ENCODE data around the gene PCSK5. TPM values are rescaled to one million over a fixed set of nuclear protein-coding genes. Genes with fewer than 3 reads are reported as not detected.

PCSK5 gene
- total RNA-seq, 2 donors from 2014 or later: 41.2 to 63.7 TPM

GRCh38 chr9:75937521-75938258, 47.2 kb downstream of the PCSK5 start:
- Histone ChIP-seq H3K27me3 (replicated peaks; ENCODE audit: insufficient read depth) (no peaks in the 10 kb centered on the region), H3K27ac (no peak overlapping the region), H3K4me3 (no peak overlapping the region), H3K36me3 (peaks cover 7% of the 10 kb centered on the region), H3K9me3 (no peaks in the 10 kb centered on the region), H3K4me1 (ENCODE audit: control insufficient read depth in 1 of 2, low read depth in 2 of 2) (peaks cover 10 to 33% of the 10 kb centered on the region in 2 donors)
- ATAC-seq (ENCODE audit: insufficient number of reproducible peaks, low FRiP score, low read depth): no peak
- no peak for DNase-seq (ENCODE audit: low spot score)
- no peak for TF ChIP-seq CTCF (IDR thresholded peaks at IDR 0.05)

- peaks cover 7% of the 10 kb centered on the region for H3K36me3 ChIP-seq
- H3K27ac ChIP-seq: no peak overlapping the region
- TF ChIP-seq CTCF (IDR thresholded peaks at IDR 0.05): no peak
- H3K27me3 ChIP-seq (replicated peaks; ENCODE audit: insufficient read depth): no peaks in the 10 kb centered on the region
- no peaks in the 10 kb centered on the region for H3K9me3 ChIP-seq
- peaks cover 10 to 33% of the 10 kb centered on the region in 2 donors for H3K4me1 ChIP-seq (ENCODE audit: control insufficient read depth in 1 of 2, low read depth in 2 of 2)
- DNase-seq (ENCODE audit: low spot score) (no peak), ATAC-seq (ENCODE audit: insufficient number of reproducible peaks, low FRiP score, low read depth) (no peak)
- no peak overlapping the region for H3K4me3 ChIP-seq
Measured at GRCh38 chr9:75938946-75939345, 48.5 kb downstream of the PCSK5 start.

GRCh38 chr9:75939536-75940111, 49.2 kb downstream of the PCSK5 start:
- peaks cover 10 to 33% of the 10 kb centered on the region in 2 donors for H3K4me1 ChIP-seq (ENCODE audit: control insufficient read depth in 1 of 2, low read depth in 2 of 2)
- no peaks in the 10 kb centered on the region for H3K9me3 ChIP-seq
- DNase-seq (ENCODE audit: low spot score): no peak
- no peak overlapping the region for H3K27ac ChIP-seq
- no peak overlapping the region for H3K4me3 ChIP-seq
- no peak for ATAC-seq (ENCODE audit: insufficient number of reproducible peaks, low FRiP score, low read depth)
- H3K27me3 ChIP-seq (replicated peaks; ENCODE audit: insufficient read depth): no peaks in the 10 kb centered on the region
- no peak for TF ChIP-seq CTCF (IDR thresholded peaks at IDR 0.05)
- peaks cover 5% of the 10 kb centered on the region for H3K36me3 ChIP-seq

- Histone ChIP-seq H3K4me3 (no peak overlapping the region), H3K9me3 (no peaks in the 10 kb centered on the region), H3K27ac (no peak overlapping the region), H3K4me1 (ENCODE audit: control insufficient read depth in 1 of 2, low read depth in 2 of 2) (peaks cover 10 to 33% of the 10 kb centered on the region in 2 donors), H3K36me3 (no peaks in the 10 kb centered on the region), H3K27me3 (replicated peaks; ENCODE audit: insufficient read depth) (no peaks in the 10 kb centered on the region)
- ATAC-seq (ENCODE audit: insufficient number of reproducible peaks, low FRiP score, low read depth) (no peak), DNase-seq (ENCODE audit: low spot score) (no peak)
- no peak for TF ChIP-seq CTCF (IDR thresholded peaks at IDR 0.05)
Measured at GRCh38 chr9:75941066-75941465, 50.6 kb downstream of the PCSK5 start.

- peaks cover 10 to 33% of the 10 kb centered on the region in 2 donors for H3K4me1 ChIP-seq (ENCODE audit: control insufficient read depth in 1 of 2, low read depth in 2 of 2)
- H3K27ac ChIP-seq: no peak overlapping the region
- TF ChIP-seq CTCF (IDR thresholded peaks at IDR 0.05): no peak
Measured at GRCh38 chr9:75941577-75942311, 51.3 kb downstream of the PCSK5 start.

More at GRCh38 chr9:75941577-75942311, 51.3 kb downstream of the PCSK5 start:
- H3K4me3 ChIP-seq: no peak overlapping the region
- no peak for DNase-seq (ENCODE audit: low spot score)
- H3K36me3 ChIP-seq: no peaks in the 10 kb centered on the region
- no peak for ATAC-seq (ENCODE audit: insufficient number of reproducible peaks, low FRiP score, low read depth)
- no peaks in the 10 kb centered on the region for H3K9me3 ChIP-seq
- no peaks in the 10 kb centered on the region for H3K27me3 ChIP-seq (replicated peaks; ENCODE audit: insufficient read depth)

Measured in thoracic aorta (tissue), 2 donors.